Measurements from ENCODE around the gene ARL10.
A peak's percentile ranks its signal among the peaks of the same experiment; 100 is the strongest.
"Not testable (repeated sequence)": the region's sequence is repeated elsewhere in the genome, so short reads cannot be mapped to it uniquely, and the experiment has no call there.

Gene ARL10

DNA sequence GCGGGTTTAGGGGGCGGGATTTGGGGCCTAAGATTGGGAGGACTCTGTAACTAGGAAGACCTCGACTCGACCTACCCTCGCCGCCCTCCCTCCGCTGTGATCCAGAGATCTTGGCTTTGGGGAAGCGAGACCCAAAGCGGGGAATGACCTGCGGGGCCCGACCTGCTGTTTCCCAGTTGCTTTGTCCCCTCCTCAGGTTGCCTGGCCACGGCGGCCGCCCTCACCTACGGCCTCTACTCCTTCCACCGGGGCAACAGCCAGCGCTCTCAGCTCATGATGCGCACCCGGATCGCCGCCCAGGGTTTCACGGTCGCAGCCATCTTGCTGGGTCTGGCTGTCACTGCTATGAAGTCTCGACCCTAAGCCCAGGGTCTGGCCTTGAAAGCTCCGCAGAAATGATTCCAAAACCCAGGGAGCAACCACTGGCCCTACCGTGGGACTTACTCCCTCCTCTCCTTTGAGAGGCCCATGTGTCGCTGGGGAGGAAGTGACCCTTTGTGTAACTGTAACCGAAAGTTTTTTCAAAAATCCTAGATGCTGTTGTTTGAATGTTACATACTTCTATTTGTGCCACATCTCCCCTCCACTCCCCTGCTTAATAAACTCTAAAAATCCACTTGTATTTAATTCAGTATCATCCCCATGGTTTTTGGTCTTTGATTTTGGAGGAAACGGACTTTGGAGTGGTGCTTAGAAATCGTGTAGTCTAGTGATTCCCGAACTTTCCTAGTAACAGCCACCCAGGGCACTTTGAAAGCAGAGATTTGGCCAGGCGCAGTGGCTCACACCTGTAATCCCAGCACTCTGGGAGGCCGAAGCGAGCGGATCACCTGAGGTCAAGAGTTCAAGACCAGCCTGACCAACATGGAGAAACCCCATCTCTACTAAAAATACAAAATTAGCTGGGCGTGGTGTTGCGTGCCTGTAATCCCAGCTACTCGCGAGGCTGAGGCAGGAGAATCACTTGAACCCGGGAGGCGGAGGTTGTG is 24.1 kb downstream of the ARL10 start:
- DNase-seq: peak in 1 of 2 experiments; percentile 57

DNA sequence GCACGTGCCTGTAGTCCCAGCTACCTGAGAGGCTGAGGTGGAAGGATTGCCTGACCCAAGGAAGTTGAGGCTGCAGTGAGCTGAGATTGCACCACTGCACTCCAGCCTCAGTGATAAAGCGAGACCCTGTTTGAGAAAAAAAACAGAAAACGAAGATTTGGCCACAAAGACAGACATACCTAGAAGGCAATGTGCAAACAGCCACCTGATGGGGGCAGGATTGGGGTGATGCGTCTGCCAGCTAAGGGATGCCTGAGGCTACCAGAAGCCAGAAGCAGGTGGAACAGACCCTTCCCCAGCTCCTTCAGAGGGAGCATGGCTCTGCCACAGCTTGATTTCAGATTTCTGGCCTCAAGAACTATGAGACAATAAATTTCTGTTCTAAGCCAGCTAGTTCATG is 26.2 kb downstream of the ARL10 start:
- DNase-seq: no peak

DNA sequence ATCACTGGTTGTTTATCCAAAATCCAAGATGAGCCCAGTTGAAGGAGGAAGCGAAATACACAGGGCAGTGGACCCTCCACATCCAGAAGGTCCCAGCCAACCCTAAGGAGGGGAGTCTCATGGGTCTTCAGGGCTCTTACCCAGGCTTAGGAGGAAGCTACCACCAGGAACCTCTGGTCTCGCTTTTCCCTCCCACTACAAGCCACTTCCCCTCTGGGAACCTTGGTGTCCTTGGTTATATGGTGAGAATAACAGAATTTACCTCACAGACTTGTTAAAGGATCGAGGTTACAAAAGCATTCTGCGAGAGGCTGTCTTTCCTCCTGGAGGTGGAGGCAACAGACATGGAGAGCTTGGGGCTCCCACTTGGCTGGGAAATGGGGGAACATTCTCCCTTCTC is 26.7 kb downstream of the ARL10 start:
- DNase-seq: no peak

DNA sequence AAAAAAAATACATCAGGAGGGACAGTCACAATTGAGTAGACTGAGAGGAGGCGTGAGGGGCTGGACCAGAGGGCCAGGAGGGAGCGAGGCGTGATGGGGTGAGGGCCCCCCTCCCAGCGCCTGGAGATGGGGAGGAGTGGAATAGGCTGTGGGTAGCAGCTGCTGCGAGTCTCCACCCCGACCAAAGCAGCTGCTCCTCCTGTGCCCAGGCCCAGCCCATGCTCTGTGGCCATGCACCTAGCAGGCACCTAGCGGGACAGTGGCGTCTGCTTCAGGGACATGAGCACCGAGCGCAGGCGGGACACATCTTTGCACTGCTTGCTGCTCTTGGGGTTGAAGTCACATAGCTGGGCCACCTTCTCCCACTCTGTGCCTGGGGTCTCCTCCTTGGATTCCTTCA is 27.2 kb downstream of the ARL10 start:
- no peak for DNase-seq

DNA sequence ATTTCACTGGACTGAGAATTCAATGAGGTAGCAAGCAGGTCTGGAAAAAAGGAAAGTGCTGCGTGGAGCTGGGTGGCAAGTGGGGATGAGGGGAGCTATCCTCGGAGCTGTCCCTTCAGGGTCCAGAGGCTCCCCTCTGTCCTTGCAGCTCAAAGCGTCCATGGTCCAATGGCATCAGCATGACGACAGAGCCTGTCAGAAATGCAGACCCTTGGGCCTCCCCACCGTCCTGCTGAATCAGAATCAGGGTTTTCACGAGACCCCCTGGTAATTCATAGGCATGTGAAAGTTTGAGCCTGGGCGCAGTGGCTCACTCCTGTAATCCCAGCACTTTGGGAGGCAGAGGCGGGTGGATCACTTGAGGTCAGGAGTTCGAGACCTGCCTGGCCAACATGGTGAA is 28.8 kb downstream of the ARL10 start:
- DNase-seq: no peak

DNA sequence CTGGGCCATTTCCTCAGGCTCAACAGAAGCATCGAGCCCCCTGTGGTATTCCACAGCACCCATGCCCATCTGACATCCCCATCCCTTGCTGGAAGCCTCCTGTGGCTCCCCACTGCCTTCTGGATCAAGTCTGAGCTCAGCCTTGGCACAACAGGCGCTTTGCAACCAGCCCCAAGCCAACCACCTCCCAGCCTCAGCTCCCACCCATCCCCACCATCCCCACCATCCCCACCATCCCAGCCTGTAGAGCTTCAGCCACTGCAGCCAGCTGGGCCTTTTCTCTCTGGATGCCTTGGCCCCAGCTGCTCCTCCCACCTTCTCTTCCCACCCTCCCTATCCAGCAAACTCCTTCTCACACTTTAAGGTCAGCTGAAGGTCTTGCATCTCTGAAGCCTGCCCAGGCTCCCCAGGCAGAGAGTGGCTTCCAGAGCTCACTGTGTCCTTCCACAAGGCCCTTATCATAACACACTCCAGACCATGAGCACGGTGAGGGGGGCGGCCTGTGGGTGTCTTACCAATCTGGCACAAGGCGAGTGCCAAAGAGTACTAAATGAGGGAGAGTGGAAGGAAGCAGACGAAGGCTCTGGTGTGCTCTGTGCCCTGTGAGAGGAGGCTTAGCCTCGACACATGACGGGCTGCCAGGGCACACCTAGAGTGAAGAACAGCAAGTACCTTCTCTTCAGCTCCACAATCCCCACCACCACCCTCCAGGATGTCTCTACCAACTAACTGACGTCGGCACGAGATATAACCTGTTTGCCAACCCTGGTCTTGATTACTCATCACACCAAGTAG is 29.8 kb downstream of the ARL10 start:
- DNase-seq: no peak

DNA sequence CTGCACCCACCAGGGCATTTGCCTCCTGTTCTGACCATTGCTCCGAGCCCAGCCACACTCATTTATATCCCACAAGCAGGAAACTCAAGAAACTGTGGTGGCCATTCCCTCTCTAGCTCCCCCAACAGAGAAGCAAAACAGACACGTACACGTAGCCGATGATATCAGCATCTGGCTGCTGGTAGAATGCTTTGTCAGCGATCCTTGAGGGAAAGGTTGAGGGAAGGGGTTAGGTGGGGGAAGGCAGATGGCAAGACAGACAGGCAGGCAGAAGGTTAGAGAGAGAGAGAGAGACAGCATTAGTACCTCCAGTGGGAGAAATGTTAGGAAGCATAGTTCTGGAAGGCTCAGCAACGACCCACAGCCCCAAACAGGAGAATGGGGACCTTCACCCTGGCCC is 31.0 kb downstream of the ARL10 start:
- DNase-seq: peak; percentile 34 to 85

DNA sequence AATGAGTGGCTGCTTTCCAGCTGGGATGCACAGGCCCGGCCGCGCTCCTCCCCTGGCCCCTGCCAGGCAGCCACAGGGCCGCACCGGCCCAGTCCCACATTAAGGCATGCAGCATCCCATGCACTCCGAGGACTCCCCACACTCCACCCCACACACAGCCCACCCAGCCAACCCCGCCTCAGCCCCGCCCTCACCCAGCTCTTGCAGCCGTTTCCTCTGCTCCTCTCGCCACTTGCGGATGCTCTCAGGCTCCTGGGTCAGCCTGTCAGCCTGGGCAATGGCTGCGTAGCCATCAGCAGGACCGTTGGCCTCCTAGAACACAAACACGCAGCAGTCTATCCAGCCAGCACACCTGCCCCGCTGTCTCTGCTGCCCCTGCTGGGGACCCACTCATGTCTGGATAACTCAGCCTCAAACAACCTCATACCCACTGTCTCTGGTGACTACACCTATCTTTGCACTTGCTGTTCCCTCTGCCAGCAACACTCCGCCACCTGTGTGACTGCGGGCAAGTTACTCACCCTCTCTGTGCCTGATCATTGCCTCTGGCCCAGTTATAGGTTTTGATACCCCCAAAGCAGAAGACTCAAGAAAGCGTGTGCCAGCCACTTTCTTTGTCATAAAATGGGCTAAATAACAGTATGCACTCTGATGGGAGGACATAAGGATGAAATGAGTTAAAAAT is 32.6 kb downstream of the ARL10 start:
- no peak for DNase-seq

DNA sequence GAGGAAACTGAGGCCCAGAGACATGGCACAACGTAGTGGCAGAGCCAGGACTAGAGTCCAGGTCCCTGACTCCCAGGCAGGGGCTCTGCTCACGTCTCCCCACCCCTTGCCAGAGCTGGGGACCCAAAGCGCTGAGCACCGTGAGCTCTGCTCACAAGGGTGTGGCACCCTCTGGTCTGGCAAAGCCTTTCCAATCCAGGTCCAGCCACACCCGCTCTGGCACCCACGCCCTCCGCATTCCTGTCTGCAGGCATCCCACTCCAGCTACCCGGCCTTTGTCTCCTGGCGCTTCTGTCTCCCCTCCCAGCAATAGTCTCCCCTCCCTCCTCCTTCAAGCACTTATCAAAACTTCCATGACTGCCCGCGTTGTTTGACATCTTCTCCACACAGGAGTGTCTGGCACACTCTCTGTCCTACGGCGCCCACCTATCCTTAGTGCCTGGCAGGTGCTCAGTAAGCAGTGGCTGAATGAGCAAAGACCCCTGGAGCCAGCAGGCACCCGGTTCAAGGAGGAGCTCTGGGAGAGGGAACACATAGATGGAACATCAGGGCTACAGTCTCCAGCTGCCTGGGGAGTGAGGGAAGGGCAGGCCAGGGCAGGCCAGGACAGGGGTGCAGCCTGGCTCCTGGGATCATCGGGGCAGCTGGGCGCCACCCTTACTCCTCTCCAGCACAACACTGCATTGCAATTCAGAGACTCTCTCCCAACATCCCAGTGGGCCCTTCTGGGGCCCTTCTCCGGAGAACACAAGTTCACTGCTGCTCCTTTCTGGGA is 35.3 kb downstream of the ARL10 start:
- no peak for DNase-seq

DNA sequence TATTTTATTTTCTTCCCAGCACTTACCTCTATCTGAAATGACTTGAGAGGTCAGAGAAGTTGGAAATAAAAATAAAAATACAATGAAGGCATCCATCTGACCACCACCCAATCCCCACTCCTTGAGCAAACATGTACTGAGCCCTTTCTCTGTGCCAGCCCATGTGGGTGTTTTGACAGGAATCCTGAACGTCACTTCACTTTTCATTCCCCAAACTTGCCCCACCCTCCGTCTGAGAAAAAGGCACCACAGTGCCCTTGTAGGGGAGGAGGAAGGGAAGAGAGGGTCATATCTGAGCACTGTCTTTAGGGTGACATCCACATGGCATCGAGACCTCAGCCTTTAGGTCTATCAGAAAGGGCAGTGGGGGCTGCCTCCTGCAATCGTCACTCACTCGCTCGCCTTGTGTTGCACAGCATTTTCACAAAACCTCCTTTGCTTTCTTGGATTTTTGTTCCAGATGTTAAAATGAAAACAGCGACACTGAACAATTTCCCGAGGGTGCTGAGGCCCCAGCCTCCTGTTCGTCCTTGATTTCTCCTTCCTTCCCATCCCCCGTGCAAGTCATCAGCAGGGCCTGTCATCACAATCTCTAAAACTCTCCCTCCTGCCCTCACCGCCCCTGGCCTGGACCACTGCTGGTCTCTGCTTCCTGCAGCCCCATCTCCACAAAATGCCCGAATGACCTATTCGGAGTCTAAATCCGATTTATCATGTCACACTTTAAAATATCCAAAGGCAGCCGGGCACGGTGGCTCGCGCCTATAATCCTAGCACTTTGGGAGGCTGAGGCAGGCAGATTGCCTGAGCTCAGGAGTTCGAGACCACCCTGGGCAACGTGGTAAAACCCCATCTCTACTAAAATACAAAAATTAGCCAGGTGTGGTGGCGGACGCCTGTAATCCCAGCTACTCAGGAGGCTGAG is 36.3 kb downstream of the ARL10 start:
- DNase-seq: no peak

DNA sequence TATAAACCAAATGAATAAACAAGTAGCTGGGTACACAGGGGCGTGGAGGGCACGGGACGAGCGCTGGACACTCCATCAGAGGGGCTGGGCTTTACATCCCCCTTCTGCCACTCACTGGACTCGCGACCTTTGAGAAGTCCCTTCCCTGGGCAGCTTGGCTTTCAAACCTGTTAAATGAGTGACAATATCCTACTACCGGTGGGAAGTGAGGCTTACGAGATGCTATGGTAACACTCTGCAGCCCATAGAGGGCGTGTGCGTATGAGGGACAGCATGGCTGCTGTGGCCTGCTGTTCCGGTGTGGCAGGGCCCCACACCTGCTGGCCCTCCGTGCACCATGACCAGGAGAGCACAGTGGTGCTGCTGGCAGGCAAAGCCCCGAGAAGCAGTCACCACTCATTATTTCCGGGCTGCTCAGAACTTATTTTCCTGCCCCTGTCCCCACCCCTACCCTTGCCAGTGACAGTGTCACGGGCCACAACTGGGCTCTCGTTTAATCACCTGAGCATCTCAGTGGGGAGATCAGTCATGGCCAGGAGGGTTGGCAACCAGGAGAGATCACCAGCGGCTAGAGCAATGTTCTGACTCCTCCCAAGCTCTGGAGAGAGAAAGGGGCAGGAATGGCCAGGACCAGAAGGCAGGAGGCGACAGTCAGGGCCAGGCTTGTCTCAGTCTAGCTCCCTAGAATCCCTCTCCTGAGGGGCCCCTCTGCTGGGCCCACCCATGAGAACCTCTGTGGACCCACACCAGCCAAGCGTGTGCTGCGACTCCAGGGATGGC is 40.6 kb downstream of the ARL10 start:
- DNase-seq: no peak

DNA sequence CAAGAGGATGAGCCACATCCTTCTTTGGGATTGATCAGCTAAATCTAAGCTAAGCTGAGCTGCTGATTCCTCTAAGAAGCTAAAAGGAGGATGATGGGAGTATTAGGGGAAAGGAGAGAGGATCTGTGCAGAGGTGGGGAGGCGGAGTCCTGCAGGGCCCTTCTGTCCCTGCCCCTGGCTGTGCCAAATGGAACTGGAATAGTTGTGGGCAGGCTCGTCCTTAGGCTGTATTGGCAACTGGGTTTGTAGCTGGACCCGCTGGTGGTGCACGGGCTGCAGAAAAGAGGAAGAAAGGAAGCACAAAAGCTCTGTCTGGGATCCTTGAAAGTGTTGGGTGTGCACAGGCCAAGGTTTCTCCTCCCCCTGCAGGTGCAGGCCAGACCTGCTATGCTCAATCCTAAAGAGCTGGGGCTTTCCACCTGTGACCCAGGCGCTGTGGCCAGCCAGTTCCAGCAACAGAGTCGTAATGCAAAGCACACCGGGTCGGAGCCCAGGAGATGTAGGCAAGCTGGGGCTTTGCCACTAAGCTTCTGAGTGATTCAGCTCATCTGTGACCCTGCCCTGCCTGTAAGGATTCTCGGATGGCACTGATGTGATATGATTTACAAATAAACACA is 41.3 kb downstream of the ARL10 start:
- DNase-seq: no peak

DNA sequence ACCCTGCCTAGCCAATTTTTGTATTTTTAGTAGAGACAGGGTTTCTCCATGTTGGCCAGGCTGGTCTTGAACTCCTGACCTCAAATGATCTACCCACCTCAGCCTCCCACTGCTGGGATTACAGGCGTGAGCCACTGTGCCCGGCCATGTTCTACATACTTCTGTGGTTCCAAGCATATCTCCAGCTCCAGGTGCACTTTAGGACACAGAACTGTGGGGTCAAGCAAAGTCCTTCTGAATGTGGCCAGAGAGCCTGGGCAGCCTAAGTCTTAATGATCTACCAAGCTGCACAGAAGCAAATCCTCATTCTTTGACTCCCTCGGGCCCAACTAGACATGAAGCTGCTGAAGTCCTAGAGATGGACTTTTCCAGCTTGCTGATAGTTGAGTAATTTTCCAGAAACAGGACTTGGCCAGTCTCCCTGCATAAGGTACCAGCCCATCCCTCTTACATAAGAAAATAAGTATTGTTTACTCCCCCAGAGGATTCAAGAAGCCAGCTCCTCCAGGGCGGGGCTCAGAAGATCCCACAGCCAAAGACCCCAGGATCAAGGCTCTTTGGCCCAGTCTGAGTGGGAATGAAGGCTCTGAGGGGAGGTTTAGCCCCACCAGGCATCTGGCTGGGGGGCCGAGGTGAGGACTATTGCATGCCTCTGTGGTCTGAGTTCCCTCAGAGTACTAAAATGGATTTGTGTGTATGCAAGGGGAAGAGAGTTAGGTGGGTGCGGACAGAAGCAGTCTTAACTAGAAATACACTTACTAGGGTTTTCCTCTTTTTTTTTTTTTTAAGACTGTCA is 42.4 kb downstream of the ARL10 start:
- DNase-seq: no peak

DNA sequence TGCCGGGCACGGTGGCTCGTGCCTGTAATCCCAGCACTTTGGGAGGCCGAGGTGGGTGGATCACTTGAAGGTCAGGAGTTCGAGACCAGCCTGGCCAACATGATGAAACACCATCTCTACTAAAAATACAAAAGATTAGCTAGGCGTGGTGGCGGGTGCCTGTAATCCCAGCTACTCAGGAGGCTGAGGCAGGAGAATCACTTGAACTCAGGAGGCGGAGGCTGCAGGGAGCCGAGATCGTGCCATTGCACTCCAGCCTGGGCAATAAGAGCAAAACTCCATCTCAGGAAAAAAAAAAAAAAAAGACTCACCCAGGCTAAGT is 42.9 kb downstream of the ARL10 start:
- DNase-seq: not testable (repeated sequence)

DNA sequence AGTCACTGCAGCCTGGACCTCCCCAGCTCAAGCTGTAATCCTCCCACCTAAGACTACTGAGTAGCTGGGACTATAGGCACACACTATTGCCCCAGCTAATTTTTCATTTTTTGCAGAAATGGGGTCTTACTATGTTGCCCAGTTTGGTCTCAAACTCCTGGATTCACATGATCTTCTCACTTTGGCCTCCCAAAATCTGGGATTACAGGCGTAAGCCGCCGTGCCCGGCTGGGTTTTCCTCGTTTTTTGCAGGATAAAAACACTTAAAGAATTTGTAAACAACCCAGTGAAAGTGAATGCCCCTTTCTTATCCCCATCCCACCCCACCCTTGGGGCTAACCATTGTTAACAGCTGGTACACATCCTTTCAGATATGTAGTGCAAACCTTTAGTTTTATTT is 43.3 kb downstream of the ARL10 start:
- DNase-seq: no peak

DNA sequence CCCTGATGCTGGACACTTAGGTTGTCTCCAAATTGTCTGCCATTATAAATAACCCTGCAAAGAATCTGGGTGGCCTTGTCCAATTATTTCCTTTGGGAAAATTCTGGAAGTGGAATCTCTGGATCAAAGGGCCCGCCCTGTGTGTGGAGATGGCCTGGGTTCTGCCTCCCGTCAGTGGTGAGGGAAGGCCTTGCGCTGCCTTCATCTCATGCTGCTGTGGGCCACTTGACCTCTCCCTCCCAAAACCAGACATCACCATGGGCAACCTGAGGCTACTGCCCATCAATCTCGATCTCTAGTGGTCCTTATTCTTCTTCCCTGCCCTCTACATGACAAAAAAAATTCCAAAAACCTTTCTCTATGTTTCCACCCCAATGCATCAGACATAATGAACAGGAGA is 44.5 kb downstream of the ARL10 start:
- DNase-seq: no peak

DNA sequence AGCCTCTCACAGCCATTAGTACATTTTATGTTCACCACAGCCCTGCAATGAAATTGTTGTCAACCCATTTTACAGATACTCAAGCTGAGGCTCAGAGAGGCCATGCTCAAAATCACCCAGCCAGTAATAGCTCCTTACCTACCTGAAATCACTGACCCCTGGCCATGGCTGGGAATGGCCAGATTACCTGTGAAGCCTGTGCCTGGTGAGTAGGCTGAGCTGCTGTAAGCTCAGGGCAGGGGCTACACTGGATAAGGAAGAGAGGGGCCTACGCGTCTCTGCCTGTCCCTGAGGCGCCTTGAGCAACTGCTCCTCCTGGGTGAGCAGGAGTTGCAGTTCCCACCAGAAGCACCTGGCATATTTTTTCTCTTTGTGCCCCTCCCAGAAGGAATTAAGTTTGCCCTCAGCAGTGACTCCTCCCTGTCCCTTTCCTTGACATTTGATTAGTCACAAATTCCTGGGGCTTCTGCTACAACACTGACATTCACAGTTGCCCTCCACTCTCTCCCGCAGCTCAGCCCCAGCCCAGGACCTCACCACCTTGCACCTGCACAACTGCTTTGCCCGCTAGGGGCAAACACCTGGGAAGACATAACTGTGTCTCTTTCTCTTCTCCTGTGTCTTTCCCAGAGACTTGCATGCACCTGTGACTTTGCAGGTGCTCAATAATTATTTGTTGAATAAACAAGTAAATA is 45.3 kb downstream of the ARL10 start:
- DNase-seq: no peak

DNA sequence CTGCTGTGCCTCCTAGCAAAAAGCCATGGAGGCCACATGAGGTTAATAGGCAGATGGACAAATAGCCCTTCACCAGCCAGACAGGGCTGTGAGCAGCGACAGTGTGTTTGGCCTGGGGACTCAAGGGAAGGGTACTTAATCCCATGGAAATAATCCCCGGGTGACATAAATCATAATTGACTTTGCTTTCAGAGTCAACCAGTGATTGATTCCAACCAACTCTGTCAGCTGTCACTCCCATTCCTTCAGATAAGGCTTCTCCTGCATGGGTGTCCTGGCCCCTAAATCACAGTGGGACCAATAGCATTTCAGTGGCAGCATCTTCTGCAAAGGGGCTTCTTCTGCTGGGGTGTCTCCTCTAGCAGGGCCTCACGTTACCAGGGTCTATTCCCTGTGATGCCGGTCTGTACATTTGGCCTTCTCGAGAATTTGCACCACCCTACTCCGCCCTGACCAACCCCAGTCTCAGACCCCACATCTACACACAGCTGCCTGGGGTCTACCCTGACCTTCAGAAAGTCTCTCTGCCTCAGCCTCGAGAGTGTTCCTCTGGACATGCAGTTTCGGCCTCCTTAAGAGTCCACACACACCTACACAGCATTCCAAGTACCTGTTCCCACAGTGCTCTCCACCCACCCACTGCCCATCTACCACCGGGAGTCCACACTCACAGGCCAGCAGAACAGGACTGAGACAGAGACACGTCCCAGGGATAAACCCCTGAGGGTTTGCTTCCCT is 47.4 kb downstream of the ARL10 start:
- DNase-seq: no peak
